Calu3 (cell line): ENCODE data around the gene MISP3. TPM values are rescaled to one million over a fixed set of nuclear protein-coding genes. Genes with fewer than 3 reads are reported as not detected.

Experiments used
- BruUV-seq: library from RNA; stranded (reverse); fragments of 400-500 nt; replicated peaks from 2 replicates; lab custom pipeline; 2021; lab: Mats Ljungman, UMichigan
- CTCF ChIA-PET: fragments of 300-600 bp; sonication (Branson Sonifier 250); formaldehyde crosslinking; loops from one replicate; lab custom pipeline; 2022; ENCODE audit warnings: antibody characterized with exemption; lab: Charles Lee
- DNase-seq: peaks from one replicate; pipeline ENCODE4 v3.0.0; 2022
- H3K27ac Mint-ChIP-seq: one replicate; pipeline ENCODE4 v1.8.0; 2022; ENCODE audit warnings: mixed read lengths; ENCODE audit not compliant: unreplicated experiment
- H3K27me3 Mint-ChIP-seq: one replicate; pipeline ENCODE4 v1.8.0; 2022; ENCODE audit warnings: mixed read lengths; ENCODE audit not compliant: unreplicated experiment
- H3K36me3 Mint-ChIP-seq: one replicate; pipeline ENCODE4 v1.8.0; 2022; ENCODE audit warnings: mild to moderate bottlenecking, moderate library complexity, mixed read lengths; ENCODE audit not compliant: insufficient read depth, unreplicated experiment
- H3K4me1 Mint-ChIP-seq: one replicate; pipeline ENCODE4 v1.8.0; 2022; ENCODE audit warnings: mild to moderate bottlenecking, low read depth, mixed read lengths; ENCODE audit not compliant: unreplicated experiment
- H3K4me3 Mint-ChIP-seq: one replicate; pipeline ENCODE4 v1.8.0; 2022; ENCODE audit warnings: mild to moderate bottlenecking, low read depth, moderate library complexity, mixed read lengths; ENCODE audit not compliant: unreplicated experiment
- H3K9me3 Mint-ChIP-seq: one replicate; pipeline ENCODE4 v1.8.0; 2022; ENCODE audit warnings: low read depth, mixed read lengths; ENCODE audit not compliant: unreplicated experiment
- CTCF ChIP-seq: fragments of 200-600 bp; IDR thresholded peaks from one replicate; pipeline ENCODE4 v1.8.0; 2022; ENCODE audit warnings: antibody characterized with exemption; ENCODE audit not compliant: unreplicated experiment
- intact Hi-C: fragments of 100-400 bp; cut with micrococcal nuclease; formaldehyde crosslinking; loops from one replicate; pipeline ENCODE4 v1.10.0; 2022; ENCODE audit not compliant: unreplicated experiment
- total RNA-seq: library from RNA; stranded (reverse); gene quantifications from 2 replicates; pipeline ENCODE4 v1.2.3, GENCODE V29; 2022

Gene MISP3
- total RNA-seq, 1 experiment from 2014 or later = 4.2 TPM

GRCh38 chr19:14115756-14116155, 43.2 kb downstream of the MISP3 start:
- TF ChIP-seq CTCF = no peak
- Mint-ChIP-seq H3K27me3 (no peaks in the 10 kb centered on the region), H3K27ac (no peak overlapping the region), H3K36me3 (peaks cover 27% of the 10 kb centered on the region), H3K9me3 (no peaks in the 10 kb centered on the region), H3K4me1 (peaks cover 8% of the 10 kb centered on the region), H3K4me3 (peak overlapping the region; percentile 77)
- CTCF ChIA-PET = no interaction called here
- DNase-seq = no peak
- BruUV-seq = no TSS peak
- intact Hi-C loops = no loop called here

DNA sequence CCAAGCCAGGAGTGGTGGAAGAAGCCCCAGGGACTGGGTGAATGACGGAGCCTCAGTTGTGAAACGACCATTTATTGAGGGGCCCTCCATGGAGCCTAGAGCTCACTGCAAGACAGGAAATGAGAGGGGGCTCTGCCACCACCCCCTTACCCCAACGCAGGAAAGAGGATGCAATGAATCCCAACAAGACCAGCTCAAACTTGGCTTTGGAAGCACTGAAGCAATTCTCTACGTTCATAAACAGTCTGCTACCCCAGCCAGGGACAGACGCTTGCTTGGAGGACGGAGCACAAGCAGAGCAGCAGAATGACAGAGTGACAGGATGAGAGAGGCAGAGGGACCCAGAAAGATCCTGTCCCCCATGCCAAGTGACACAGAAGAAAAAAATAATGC, 43.9 kb downstream of the MISP3 start:
- peak overlapping the region; percentile 39 for H3K27ac Mint-ChIP-seq
- intact Hi-C loops = no loop called here
- TF ChIP-seq CTCF = no peak
- H3K27me3 Mint-ChIP-seq = no peaks in the 10 kb centered on the region
- DNase-seq = no peak
- H3K9me3 Mint-ChIP-seq = no peaks in the 10 kb centered on the region
- no TSS peak for BruUV-seq
- H3K4me1 Mint-ChIP-seq = peaks cover 8% of the 10 kb centered on the region
- CTCF ChIA-PET = no interaction called here
- peak overlapping the region; percentile 77 for H3K4me3 Mint-ChIP-seq
- peaks cover 27% of the 10 kb centered on the region for H3K36me3 Mint-ChIP-seq

- intact Hi-C loops = no loop called here
- H3K9me3 Mint-ChIP-seq = no peaks in the 10 kb centered on the region
- BruUV-seq = no TSS peak
- peak overlapping the region; percentile 77 for H3K4me3 Mint-ChIP-seq
- peaks cover 27% of the 10 kb centered on the region for H3K36me3 Mint-ChIP-seq
- DNase-seq = no peak
- peaks cover 8% of the 10 kb centered on the region for H3K4me1 Mint-ChIP-seq
- no peak for TF ChIP-seq CTCF
- peak overlapping the region; percentile 39 for H3K27ac Mint-ChIP-seq
- CTCF ChIA-PET = interaction anchor here (0.6 kb wide), 1 partner anchor 21 kb away, joined by 4 read pairs; no protein-coding TSS in a partner anchor
- no peaks in the 10 kb centered on the region for H3K27me3 Mint-ChIP-seq
These were observed 44.5 kb downstream of the MISP3 start for GRCh38 chr19:14116918-14117578.

- no peak for TF ChIP-seq CTCF
- no TSS peak for BruUV-seq
- intact Hi-C loops = no loop called here
- Mint-ChIP-seq H3K9me3 (no peaks in the 10 kb centered on the region), H3K36me3 (peaks cover 27% of the 10 kb centered on the region), H3K4me1 (peaks cover 8% of the 10 kb centered on the region), H3K27me3 (no peaks in the 10 kb centered on the region), H3K27ac (peak within 1 kb of the TSS; percentile 88), H3K4me3 (peak within 1 kb of the TSS; percentile 77)
- CTCF ChIA-PET = interaction anchor here (0.6 kb wide), 1 partner anchor 22 kb away, joined by 4 read pairs; no protein-coding TSS in a partner anchor
- DNase-seq = peak; percentile 97
These were observed 45.1 kb downstream of the MISP3 start, which contains the start of gene PRKACA for GRCh38 chr19:14117668-14118164. Gene PRKACA, minus strand, starts transcription at chr19:14117762. Its CDS starts 215 bp downstream, at chr19:14117547.
